ENCODE results near the gene GABRA4. TPM values are rescaled to one million over a fixed set of nuclear protein-coding genes. Genes with fewer than 3 reads are reported as not detected.

GABRA4 gene
- total RNA-seq, 2 experiments from 2014 or later = not detected

Other genes with a start within 250 kb of the GABRA4 start
- not detected for gene COX7B2, start 84.3 kb downstream of the GABRA4 start, total RNA-seq
- not detected for gene GABRB1, start 38.0 kb upstream of the GABRA4 start, total RNA-seq